Activated CD8-positive, alpha-beta T cell treated with anti-CD3 and anti-CD28 coated beads for 36 hours (primary cell): ENCODE measurements around the gene RPS3. TPM values are rescaled to one million over a fixed set of nuclear protein-coding genes. Genes with fewer than 3 reads are reported as not detected.

Source experiments
- ATAC-seq: fragments of 200-7000 bp; cut with Tn5 transposase; one replicate; pipeline ENCODE4 v1.10.0; 2021; ENCODE audit warnings: mild to moderate bottlenecking, moderate library complexity
- CTCF ChIA-PET: fragments of 350-600 bp; sonication (Branson Sonifier 250); formaldehyde crosslinking; loops from one replicate; lab custom pipeline; 2021; ENCODE audit warnings: antibody characterized with exemption; lab: Charles Lee
- POLR2A ChIA-PET: fragments of 350-600 bp; sonication (Branson Sonifier 250); formaldehyde crosslinking; loops from one replicate; lab custom pipeline; 2021; ENCODE audit warnings: antibody characterized with exemption; lab: Charles Lee
- DNase-seq: peaks from one replicate; pipeline ENCODE4 v3.0.0-alpha.2; 2020
- H3K27ac Mint-ChIP-seq: one replicate; pipeline ENCODE4 v1.8.0; 2021; ENCODE audit warnings: mild to moderate bottlenecking, mixed read lengths
- H3K27me3 Mint-ChIP-seq: one replicate; pipeline ENCODE4 v1.8.0; 2021; ENCODE audit warnings: mixed read lengths
- H3K36me3 Mint-ChIP-seq: one replicate; pipeline ENCODE4 v1.8.0; 2021; ENCODE audit warnings: low read depth, mixed read lengths
- H3K4me1 Mint-ChIP-seq: one replicate; pipeline ENCODE4 v1.8.0; 2021; ENCODE audit warnings: low read depth, mixed read lengths
- H3K4me3 Mint-ChIP-seq: one replicate; pipeline ENCODE4 v1.8.0; 2021; ENCODE audit warnings: mild to moderate bottlenecking, moderate library complexity, mixed read lengths
- H3K9me3 Mint-ChIP-seq: one replicate; pipeline ENCODE4 v1.8.0; 2021; ENCODE audit warnings: mixed read lengths
- CTCF ChIP-seq: fragments of 200-600 bp; IDR thresholded peaks from one replicate; pipeline ENCODE4 v1.8.0; 2022; ENCODE audit warnings: antibody characterized with exemption, mild to moderate bottlenecking
- intact Hi-C: fragments of 100-400 bp; cut with micrococcal nuclease; formaldehyde crosslinking; loops from one replicate; pipeline ENCODE4 v1.10.0; 2022
- total RNA-seq, 2 experiments: library from RNA; stranded (reverse); gene quantifications; one replicate each; pipeline ENCODE4 v1.2.3, GENCODE V29; 2021

Gene RPS3
- total RNA-seq, 2 experiments from 2014 or later = 4,906 to 4,954 TPM

GRCh38 chr11:75441804-75442132, 42.5 kb downstream of the RPS3 start:
- no peak for ATAC-seq
- H3K27me3 Mint-ChIP-seq = no peaks in the 10 kb centered on the region
- no peaks in the 10 kb centered on the region for H3K9me3 Mint-ChIP-seq
- no peak overlapping the region for H3K27ac Mint-ChIP-seq
- no peak for DNase-seq
- no peaks in the 10 kb centered on the region for H3K36me3 Mint-ChIP-seq
- no peak for TF ChIP-seq CTCF
- H3K4me3 Mint-ChIP-seq = no peak overlapping the region
- ChIA-PET CTCF (interaction anchor here (2.4 to 5.7 kb wide), 2 partner anchors 10 to 89 kb away, joined by 10 to 130 read pairs; no protein-coding TSS in a partner anchor), POLR2A (interaction anchor here (0.6 to 1.7 kb wide), 3 partner anchors 9 to 41 kb away, joined by 3 to 6 read pairs (median 3); no protein-coding TSS in a partner anchor)
- intact Hi-C loops = no loop called here
- H3K4me1 Mint-ChIP-seq = no peaks in the 10 kb centered on the region

- intact Hi-C loops = no loop called here
- Mint-ChIP-seq H3K27me3 (no peaks in the 10 kb centered on the region), H3K9me3 (no peaks in the 10 kb centered on the region), H3K4me3 (no peak overlapping the region), H3K36me3 (no peaks in the 10 kb centered on the region), H3K27ac (no peak overlapping the region), H3K4me1 (no peaks in the 10 kb centered on the region)
- no peak for TF ChIP-seq CTCF
- CTCF ChIA-PET = interaction anchor here (1.0 to 5.7 kb wide), 3 partner anchors 9 to 89 kb away, joined by 3 to 130 read pairs (median 10); no protein-coding TSS in a partner anchor
- ATAC-seq (no peak), DNase-seq (no peak)
- POLR2A ChIA-PET = interaction anchor here (0.6 to 1.7 kb wide), 2 partner anchors 8 to 42 kb away, joined by 3 read pairs; no protein-coding TSS in a partner anchor
These were observed 43.0 kb downstream of the RPS3 start for GRCh38 chr11:75442161-75442885.

GRCh38 chr11:75443043-75443442, 43.7 kb downstream of the RPS3 start:
- Mint-ChIP-seq H3K9me3 (no peaks in the 10 kb centered on the region), H3K27ac (no peak overlapping the region), H3K4me3 (no peak overlapping the region), H3K36me3 (no peaks in the 10 kb centered on the region), H3K4me1 (no peaks in the 10 kb centered on the region), H3K27me3 (no peaks in the 10 kb centered on the region)
- intact Hi-C loops = no loop called here
- no peak for TF ChIP-seq CTCF
- ChIA-PET CTCF (interaction anchor here (1.0 to 5.7 kb wide), 3 partner anchors 8 to 88 kb away, joined by 3 to 130 read pairs (median 24); no protein-coding TSS in a partner anchor), POLR2A (interaction anchor here (0.8 to 1.7 kb wide), 2 partner anchors 43 to 92 kb away, joined by 3 read pairs; no protein-coding TSS in a partner anchor)
- ATAC-seq (no peak), DNase-seq (no peak)

GRCh38 chr11:75445315-75445953, 46.1 kb downstream of the RPS3 start:
- H3K27me3 Mint-ChIP-seq = no peaks in the 10 kb centered on the region
- POLR2A ChIA-PET = interaction anchor here (1.0 kb wide), 1 partner anchor 84 kb away, joined by 5 read pairs; no protein-coding TSS in a partner anchor
- ATAC-seq (peak; percentile 95), DNase-seq (peak; percentile 85)
- CTCF ChIA-PET = interaction anchor here (0.6 to 5.7 kb wide), 37 partner anchors 10 to 261 kb away, joined by 3 to 130 read pairs (median 4); partner anchors contain the start of genes GDPD5, KLHL35 and SERPINH1
- no peaks in the 10 kb centered on the region for H3K4me1 Mint-ChIP-seq
- intact Hi-C loops = loop anchor here (1.0 kb wide), 1 partner anchor 87 kb away; no protein-coding TSS in a partner anchor
- H3K36me3 Mint-ChIP-seq = no peaks in the 10 kb centered on the region
- peak; percentile 95 for TF ChIP-seq CTCF
- no peak overlapping the region for H3K4me3 Mint-ChIP-seq
- no peak overlapping the region for H3K27ac Mint-ChIP-seq
- no peaks in the 10 kb centered on the region for H3K9me3 Mint-ChIP-seq
